ENCODE data around the gene NRXN3.

DNA sequence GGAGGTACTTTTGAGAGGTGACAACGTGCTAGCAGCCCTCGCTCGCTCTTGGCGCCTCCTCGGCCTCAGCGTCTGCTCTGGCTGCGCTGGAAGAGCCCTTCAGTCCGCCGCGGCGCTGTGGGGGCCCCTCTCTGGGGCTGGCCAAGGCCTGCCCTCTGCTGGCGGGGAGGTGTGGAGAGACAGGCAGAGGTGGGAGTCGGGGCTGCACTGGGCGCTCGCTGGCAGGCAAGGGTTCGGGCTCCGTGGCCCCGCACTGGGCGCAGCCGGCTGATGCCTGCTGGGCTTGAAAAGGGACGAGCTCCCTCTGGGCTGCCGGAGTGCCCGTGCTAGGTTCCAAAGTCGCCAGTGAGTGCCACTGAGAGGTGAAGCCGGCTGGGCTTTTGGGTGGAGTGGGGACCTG lies 1461.1 kb downstream of the NRXN3 start:
- TF ChIP-seq, protein P1, sequence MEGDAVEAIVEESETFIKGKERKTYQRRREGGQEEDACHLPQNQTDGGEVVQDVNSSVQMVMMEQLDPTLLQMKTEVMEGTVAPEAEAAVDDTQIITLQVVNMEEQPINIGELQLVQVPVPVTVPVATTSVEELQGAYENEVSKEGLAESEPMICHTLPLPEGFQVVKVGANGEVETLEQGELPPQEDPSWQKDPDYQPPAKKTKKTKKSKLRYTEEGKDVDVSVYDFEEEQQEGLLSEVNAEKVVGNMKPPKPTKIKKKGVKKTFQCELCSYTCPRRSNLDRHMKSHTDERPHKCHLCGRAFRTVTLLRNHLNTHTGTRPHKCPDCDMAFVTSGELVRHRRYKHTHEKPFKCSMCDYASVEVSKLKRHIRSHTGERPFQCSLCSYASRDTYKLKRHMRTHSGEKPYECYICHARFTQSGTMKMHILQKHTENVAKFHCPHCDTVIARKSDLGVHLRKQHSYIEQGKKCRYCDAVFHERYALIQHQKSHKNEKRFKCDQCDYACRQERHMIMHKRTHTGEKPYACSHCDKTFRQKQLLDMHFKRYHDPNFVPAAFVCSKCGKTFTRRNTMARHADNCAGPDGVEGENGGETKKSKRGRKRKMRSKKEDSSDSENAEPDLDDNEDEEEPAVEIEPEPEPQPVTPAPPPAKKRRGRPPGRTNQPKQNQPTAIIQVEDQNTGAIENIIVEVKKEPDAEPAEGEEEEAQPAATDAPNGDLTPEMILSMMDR (optimal IDR thresholded peaks at IDR 0.05 in 1 of 3, IDR thresholded peaks at IDR 0.05 in 1 of 3, conservative IDR thresholded peaks at IDR 0.05 in 1 of 3; ENCODE audit: extremely low read depth in 1 of 3, insufficient read depth in 2 of 3, low read length in 3 of 3) = no peak
- no peak for TF ChIP-seq EZH2 (IDR thresholded peaks at IDR 0.05; ENCODE audit: low read length)
